IPS-11a (cell line): Measurements from ENCODE around the gene PIP5K1C.
"Not testable (repeated sequence)": the region's sequence is repeated elsewhere in the genome, so short reads cannot be mapped to it uniquely, and the experiment has no call there.

Experiments
- H3K4me3 ChIP-seq: one replicate; pipeline ENCODE4 v1.5.1; 2013; ENCODE audit warnings: low read depth, low read length, control low read depth

The PIP5K1C gene

GRCh38 chr19:3648037-3648905, 52.0 kb downstream of the PIP5K1C start:
- H3K4me3 ChIP-seq, result no peak overlapping the region

- H3K4me3 ChIP-seq, result not testable (repeated sequence)
Measured at GRCh38 chr19:3647102-3647501, 53.2 kb downstream of the PIP5K1C start.

- H3K4me3 ChIP-seq, result no peak overlapping the region
Measured at GRCh38 chr19:3646336-3647092, 53.8 kb downstream of the PIP5K1C start.

- no peak overlapping the region for H3K4me3 ChIP-seq
Measured at GRCh38 chr19:3645726-3646125, 54.5 kb downstream of the PIP5K1C start.

- no peak overlapping the region for H3K4me3 ChIP-seq
Measured at GRCh38 chr19:3645067-3645396, 55.2 kb downstream of the PIP5K1C start.

- no peak overlapping the region for H3K4me3 ChIP-seq
Measured at GRCh38 chr19:3644351-3645066, 55.8 kb downstream of the PIP5K1C start.

GRCh38 chr19:3643674-3644313, 56.5 kb downstream of the PIP5K1C start:
- H3K4me3 ChIP-seq, result no peak overlapping the region

- no peak overlapping the region for H3K4me3 ChIP-seq
Measured at GRCh38 chr19:3642987-3643673, 57.1 kb downstream of the PIP5K1C start.

- no peak overlapping the region for H3K4me3 ChIP-seq
Measured at GRCh38 chr19:3642296-3642695, 58.0 kb downstream of the PIP5K1C start.

GRCh38 chr19:3641515-3642269, 58.6 kb downstream of the PIP5K1C start:
- H3K4me3 ChIP-seq, result no peak overlapping the region

- no peak overlapping the region for H3K4me3 ChIP-seq
Measured at GRCh38 chr19:3639479-3639878, 60.8 kb downstream of the PIP5K1C start.

- no peak overlapping the region for H3K4me3 ChIP-seq
Measured at GRCh38 chr19:3638208-3639193, 61.8 kb downstream of the PIP5K1C start.

GRCh38 chr19:3637621-3638020, 62.6 kb downstream of the PIP5K1C start:
- H3K4me3 ChIP-seq, result no peak overlapping the region

GRCh38 chr19:3636962-3637361, 63.3 kb downstream of the PIP5K1C start:
- H3K4me3 ChIP-seq, result no peak overlapping the region

- H3K4me3 ChIP-seq, result no peak overlapping the region
Measured at GRCh38 chr19:3636506-3636905, 63.8 kb downstream of the PIP5K1C start.

GRCh38 chr19:3634496-3635045, 65.7 kb downstream of the PIP5K1C start:
- H3K4me3 ChIP-seq, result no peak overlapping the region

GRCh38 chr19:3633559-3633988, 66.7 kb downstream of the PIP5K1C start:
- H3K4me3 ChIP-seq, result no peak overlapping the region
